IMR-90 (cell line): ENCODE measurements around the gene GRB14. TPM values are rescaled to one million over a fixed set of nuclear protein-coding genes. Genes with fewer than 3 reads are reported as not detected.

Experiments
- ATAC-seq: fragments of 200-7000 bp; cut with Tn5 transposase; 2 replicates; pipeline ENCODE4 v1.9.1; 2020; ENCODE audit warnings: low read depth, mild to moderate bottlenecking, moderate library complexity
- BruUV-seq: library from RNA; stranded (reverse); fragments of 400-500 nt; replicated peaks from 2 replicates; lab custom pipeline; 2021; lab: Mats Ljungman, UMichigan
- CTCF ChIA-PET: fragments of 300-600 bp; formaldehyde crosslinking; extraction: SDS; loops from one replicate; lab custom pipeline; 2021; ENCODE audit warnings: antibody characterized with exemption; lab: Yijun Ruan, JAX
- POLR2A ChIA-PET: fragments of 300-600 bp; sonication (Branson Sonifier 250); formaldehyde crosslinking; loops from one replicate; lab custom pipeline; 2022; ENCODE audit warnings: antibody characterized with exemption; ENCODE audit not compliant: unreplicated experiment; lab: Charles Lee
- DNase-seq: peaks from one replicate; pipeline ENCODE4 v3.0.0; 2013
- H2AFZ ChIP-seq: replicated peaks from 2 replicates; pipeline ENCODE3; 2013; ENCODE audit warnings: low read length, mild to moderate bottlenecking; ENCODE audit not compliant: poor library complexity
- H2AK5ac ChIP-seq: 2 replicates; pipeline ENCODE4 v1.6.1; 2013; ENCODE audit warnings: low read depth, low read length, inconsistent platforms
- H2AK9ac ChIP-seq: replicated peaks from 2 replicates; pipeline ENCODE3; 2013; ENCODE audit warnings: mild to moderate bottlenecking, low read depth, low read length, moderate library complexity; ENCODE audit not compliant: poor library complexity
- H2BK120ac ChIP-seq: 2 replicates; pipeline ENCODE4 v1.6.1; 2013; ENCODE audit warnings: low read depth, low read length, inconsistent platforms
- H2BK15ac ChIP-seq: 3 replicates; pipeline ENCODE4 v1.6.1; 2013; ENCODE audit warnings: low read depth, low read length, inconsistent platforms
- H2BK20ac ChIP-seq: 2 replicates; pipeline ENCODE4 v1.6.1; 2013; ENCODE audit warnings: low read depth, mild to moderate bottlenecking, inconsistent platforms, low read length, moderate library complexity
- H2BK5ac ChIP-seq: 2 replicates; pipeline ENCODE4 v1.6.1; 2013; ENCODE audit warnings: mild to moderate bottlenecking, low read depth, low read length, inconsistent platforms; ENCODE audit not compliant: poor library complexity, severe bottlenecking
- H3K14ac ChIP-seq: replicated peaks from 2 replicates; pipeline ENCODE4 v1.6.1; 2013; ENCODE audit warnings: low read depth, low read length, inconsistent platforms
- H3K18ac ChIP-seq: 2 replicates; pipeline ENCODE4 v1.6.1; 2013; ENCODE audit warnings: low read depth, low read length, control low read depth
- H3K23ac ChIP-seq: 2 replicates; pipeline ENCODE4 v1.6.1; 2013; ENCODE audit warnings: low read depth, low read length, inconsistent platforms
- H3K27ac ChIP-seq: 2 replicates; pipeline ENCODE4 v1.5.1; 2013; ENCODE audit warnings: mild to moderate bottlenecking, control low read depth, low read length; ENCODE audit not compliant: insufficient read depth
- H3K27me3 ChIP-seq: 2 replicates; pipeline ENCODE4 v1.6.1; 2013; ENCODE audit warnings: low read length; ENCODE audit not compliant: control insufficient read depth, insufficient read depth
- H3K36me3 ChIP-seq: 2 replicates; pipeline ENCODE4 v1.6.1; 2013; ENCODE audit warnings: low read length, mixed read lengths; ENCODE audit not compliant: control insufficient read depth, insufficient read depth
- H3K4ac ChIP-seq: 2 replicates; pipeline ENCODE4 v1.6.1; 2013; ENCODE audit warnings: low read depth, low read length, inconsistent platforms
- H3K4me1 ChIP-seq: 2 replicates; pipeline ENCODE4 v1.6.1; 2013; ENCODE audit warnings: low read length, mixed read lengths; ENCODE audit not compliant: control insufficient read depth, insufficient read depth
- H3K4me2 ChIP-seq: 2 replicates; pipeline ENCODE4 v1.6.1; 2013; ENCODE audit warnings: low read depth, mild to moderate bottlenecking, control low read depth, low read length, moderate library complexity
- H3K4me3 ChIP-seq: 2 replicates; pipeline ENCODE4 v1.5.1; 2013; ENCODE audit warnings: low read depth, mild to moderate bottlenecking, control low read depth, low read length, moderate library complexity; ENCODE audit not compliant: insufficient read depth
- H3K56ac ChIP-seq: 2 replicates; pipeline ENCODE4 v1.6.1; 2013; ENCODE audit warnings: low read length, inconsistent platforms; ENCODE audit not compliant: insufficient read depth; ENCODE audit errors: extremely low read depth
- H3K79me1 ChIP-seq, 2 experiments: 2 replicates each; pipeline ENCODE4 v1.6.1; 2013; ENCODE audit warnings: low read length in 2 of 2, inconsistent platforms in 1 of 2, low read depth in 1 of 2
- H3K9ac ChIP-seq: 2 replicates; pipeline ENCODE4 v1.6.1; 2013; ENCODE audit warnings: low read depth, low read length, control low read depth
- H3K9me1 ChIP-seq: 2 replicates; pipeline ENCODE4 v1.6.1; 2013; ENCODE audit warnings: low read length, inconsistent platforms; ENCODE audit not compliant: insufficient read depth
- H3K9me3 ChIP-seq: 2 replicates; pipeline ENCODE4 v1.6.1; 2013; ENCODE audit warnings: low read length; ENCODE audit not compliant: control insufficient read depth, insufficient read depth
- H4K20me1 ChIP-seq: 2 replicates; pipeline ENCODE4 v1.6.1; 2013; ENCODE audit warnings: low read length, inconsistent platforms; ENCODE audit not compliant: insufficient read depth
- H4K5ac ChIP-seq: 2 replicates; pipeline ENCODE4 v1.6.1; 2013; ENCODE audit warnings: mild to moderate bottlenecking, low read depth, low read length, control low read depth
- H4K8ac ChIP-seq, 2 experiments: 2 replicates each; pipeline ENCODE4 v1.6.1; 2013; ENCODE audit warnings: low read depth in 2 of 2, low read length in 2 of 2, control low read depth in 1 of 2, inconsistent platforms in 1 of 2
- H4K91ac ChIP-seq: 2 replicates; pipeline ENCODE4 v1.6.1; 2013; ENCODE audit warnings: low read depth, low read length, inconsistent platforms; ENCODE audit not compliant: insufficient read depth
- BHLHE40 ChIP-seq: fragments of 150-350 bp; IDR thresholded peaks from 2 replicates; pipeline ENCODE4 v1.6.1; 2016; ENCODE audit warnings: mild to moderate bottlenecking, low read depth, low read length
- CEBPB ChIP-seq: IDR thresholded peaks from 2 replicates; pipeline ENCODE4 v1.6.1; 2012; ENCODE audit warnings: low read depth, low read length, improper control_type of control experiment
- CHD1 ChIP-seq: IDR thresholded peaks from 2 replicates; pipeline ENCODE4 v1.6.1; 2012; ENCODE audit warnings: low read depth, low read length, improper control_type of control experiment
- CTCF ChIP-seq: conservative IDR thresholded peaks from 2 replicates; pipeline ENCODE4 v1.5.1; 2012; ENCODE audit warnings: mild to moderate bottlenecking, low read depth, low read length, improper control_type of control experiment
- ELK1 ChIP-seq: fragments of 150-350 bp; IDR thresholded peaks from 2 replicates; pipeline ENCODE4 v1.6.1; 2016; ENCODE audit warnings: low read depth, mild to moderate bottlenecking, low read length, moderate library complexity, borderline replicate concordance
- FOS ChIP-seq: fragments of 150-350 bp; IDR thresholded peaks from 2 replicates; pipeline ENCODE4 v1.6.1; 2016; ENCODE audit warnings: low read depth, low read length
- MAFK ChIP-seq: IDR thresholded peaks from 2 replicates; pipeline ENCODE4 v1.6.1; 2012; ENCODE audit warnings: low read depth, low read length, improper control_type of control experiment
- MAZ ChIP-seq: IDR thresholded peaks from 2 replicates; pipeline ENCODE4 v1.6.1; 2012; ENCODE audit warnings: low read depth, mild to moderate bottlenecking, low read length, improper control_type of control experiment, moderate library complexity, borderline replicate concordance
- MXI1 ChIP-seq: IDR thresholded peaks from 2 replicates; pipeline ENCODE4 v1.6.1; 2012; ENCODE audit warnings: low read depth, mild to moderate bottlenecking, low read length, moderate library complexity, borderline replicate concordance
- NFE2L2 ChIP-seq: fragments of 150-350 bp; IDR thresholded peaks from 2 replicates; pipeline ENCODE4 v1.6.1; 2016; ENCODE audit warnings: low read depth, mild to moderate bottlenecking, low read length
- POLR2A ChIP-seq: IDR thresholded peaks from 2 replicates; pipeline ENCODE4 v1.6.1; 2012; ENCODE audit warnings: mild to moderate bottlenecking, low read depth, low read length
- RAD21 ChIP-seq: IDR thresholded peaks from 2 replicates; pipeline ENCODE4 v1.6.1; 2012; ENCODE audit warnings: low read length, improper control_type of control experiment
- RCOR1 ChIP-seq: IDR thresholded peaks from 2 replicates; pipeline ENCODE4 v1.6.1; 2012; ENCODE audit warnings: mild to moderate bottlenecking, low read length, improper control_type of control experiment; ENCODE audit not compliant: insufficient replicate concordance
- RFX5 ChIP-seq: IDR thresholded peaks from 2 replicates; pipeline ENCODE4 v1.8.0; 2012; ENCODE audit warnings: low read depth, mild to moderate bottlenecking, low read length, moderate library complexity
- USF2 ChIP-seq: fragments of 150-350 bp; IDR thresholded peaks from 2 replicates; pipeline ENCODE4 v1.6.1; 2017; ENCODE audit warnings: mild to moderate bottlenecking, antibody characterized with exemption, low read length, low read depth
- WGBS, 2 experiments: methylation state at CpG; one replicate each; pipeline versions ENCODE4 v1.1.5 to v1.1.7; 2013; ENCODE audit warnings: missing lambda C conversion rate in 2 of 2; ENCODE audit not compliant: insufficient read length in 1 of 2; ENCODE audit errors: extremely low coverage in 2 of 2; 5-methylcytosine and 5-hydroxymethylcytosine counted together
- dilution Hi-C: fragments of 300-500 bp; cut with HindIII; formaldehyde crosslinking; loops from one replicate; pipeline ENCODE4 v1.14.3; 2018; ENCODE audit warnings: low sequenced_read_pairs; ENCODE audit not compliant: unreplicated experiment
- in situ Hi-C: fragments of 300-500 bp; cut with MboI; formaldehyde crosslinking; loops from 3 replicates; pipeline ENCODE4 v1.14.3; 2019; ENCODE audit warnings: low sequenced_read_pairs, inconsistent platforms, mixed read lengths
- intact Hi-C: fragments of 100-400 bp; cut with micrococcal nuclease; formaldehyde crosslinking; loops from 2 replicates; pipeline ENCODE4 v1.10.0; 2022
- polyA plus RNA-seq, 3 experiments: library from polyadenylated mRNA; depleted of rRNA; stranded (reverse); fragments of >200 nt; gene quantifications; 2 replicates each; pipeline ENCODE4 v1.2.3, GENCODE V29; 2012; ENCODE audit warnings: low replicate concordance in 1 of 3
- total RNA-seq: library from RNA; depleted of rRNA; stranded (reverse); fragments of >200 nt; gene quantifications from 2 replicates; pipeline ENCODE4 v1.2.3, GENCODE V29; 2012

The GRB14 gene
- total and polyA plus RNA-seq, 2 of the 4 experiments (the other 2 are of a cell fraction) = not detected

- H3K4ac ChIP-seq = no peak overlapping the region
- no peak overlapping the region for H4K5ac ChIP-seq
- in situ Hi-C loops (no loop called here), dilution Hi-C loops (no loop called here), intact Hi-C loops (no loop called here)
- no peak for DNase-seq
- H3K9me1 ChIP-seq = no peaks in the 10 kb centered on the region
- no peak overlapping the region for H2AFZ ChIP-seq
- no peak overlapping the region for H3K4me3 ChIP-seq
- H4K20me1 ChIP-seq = no peaks in the 10 kb centered on the region
- no peak overlapping the region for H2AK9ac ChIP-seq
- no peak overlapping the region for H2AK5ac ChIP-seq
- no peak overlapping the region for H4K8ac ChIP-seq
- H4K91ac ChIP-seq = no peak overlapping the region
- H3K27me3 ChIP-seq = no peaks in the 10 kb centered on the region
- no CpG with 5 or more reads among the region's 2 CpGs for WGBS, 2 experiments
- no peak for ATAC-seq
- H2BK5ac ChIP-seq = no peak overlapping the region
- H3K18ac ChIP-seq = no peak overlapping the region
- H3K4me1 ChIP-seq = no peaks in the 10 kb centered on the region
- no TSS peak for BruUV-seq
- H3K4me2 ChIP-seq = no peak overlapping the region
- H3K56ac ChIP-seq = no peak overlapping the region
- H3K9ac ChIP-seq = no peak overlapping the region
- POLR2A ChIA-PET = no interaction called here
- TF ChIP-seq MAFK (no peak), RCOR1 (no peak), CHD1 (no peak), CEBPB (no peak), ELK1 (no peak), RFX5 (no peak), MXI1 (no peak), BHLHE40 (no peak), NFE2L2 (no peak), FOS (no peak), USF2 (no peak), MAZ (no peak), RAD21 (no peak), CTCF (no peak), POLR2A (no peak)
- H2BK20ac ChIP-seq = no peak overlapping the region
- H3K23ac ChIP-seq = no peak overlapping the region
- no peak overlapping the region for H3K27ac ChIP-seq
- H2BK15ac ChIP-seq = no peak overlapping the region
- H2BK120ac ChIP-seq = no peak overlapping the region
- H3K9me3 ChIP-seq = no peaks in the 10 kb centered on the region
- no peaks in the 10 kb centered on the region for H3K79me1 ChIP-seq
- CTCF ChIA-PET = no interaction called here
- no peak overlapping the region for H3K14ac ChIP-seq
- H3K36me3 ChIP-seq = no peaks in the 10 kb centered on the region
Observed at GRCh38 chr2:164642268-164642667, 21.0 kb upstream of the GRB14 start.
